Measurements from ENCODE around the gene MED13L. TPM values are rescaled to one million over a fixed set of nuclear protein-coding genes. Genes with fewer than 3 reads are reported as not detected.
A peak's percentile ranks its signal among the peaks of the same experiment; 100 is the strongest.

The MED13L gene
- polyA plus RNA-seq (ENCODE audit: insufficient read length in 3 of 3): 10 to 100 TPM; 69.5 to 83.0 (median 76.0) TPM

- DNase-seq (ENCODE audit: low read depth in 3 of 3, low spot score in 2 of 3): peak in 2 of 3 donors; percentile 62 to 69
Measured at GRCh38 chr12:116277467-116278278, at the start of gene MED13L. Gene MED13L, minus strand, starts transcription at chr12:116277693. Its CDS starts 562 bp downstream, at chr12:116277131.

- no peak for DNase-seq (ENCODE audit: low read depth in 3 of 3, low spot score in 2 of 3)
Measured at GRCh38 chr12:116325336-116325664, 47.8 kb upstream of the MED13L start.

- DNase-seq (ENCODE audit: low read depth in 3 of 3, low spot score in 2 of 3): no peak
Measured at GRCh38 chr12:116324654-116325335, 47.3 kb upstream of the MED13L start.

GRCh38 chr12:116323406-116324386 is 46.2 kb upstream of the MED13L start:
- no peak for DNase-seq (ENCODE audit: low read depth in 3 of 3, low spot score in 2 of 3)

- DNase-seq (ENCODE audit: low read depth in 3 of 3, low spot score in 2 of 3): no peak
Measured at GRCh38 chr12:116321913-116322312, 44.4 kb upstream of the MED13L start.

GRCh38 chr12:116320791-116321217 is 43.3 kb upstream of the MED13L start:
- DNase-seq (ENCODE audit: low read depth in 3 of 3, low spot score in 2 of 3): no peak

- no peak for DNase-seq (ENCODE audit: low read depth in 3 of 3, low spot score in 2 of 3)
Measured at GRCh38 chr12:116319898-116320621, 42.6 kb upstream of the MED13L start.

GRCh38 chr12:116319233-116319897 is 41.9 kb upstream of the MED13L start:
- DNase-seq (ENCODE audit: low read depth in 3 of 3, low spot score in 2 of 3): no peak

GRCh38 chr12:116318576-116319232 is 41.2 kb upstream of the MED13L start:
- DNase-seq (ENCODE audit: low read depth in 3 of 3, low spot score in 2 of 3): no peak

- DNase-seq (ENCODE audit: low read depth in 3 of 3, low spot score in 2 of 3): no peak
Measured at GRCh38 chr12:116317986-116318575, 40.6 kb upstream of the MED13L start.

- no peak for DNase-seq (ENCODE audit: low read depth in 3 of 3, low spot score in 2 of 3)
Measured at GRCh38 chr12:116317139-116317538, 39.6 kb upstream of the MED13L start.

GRCh38 chr12:116314477-116314876 is 37.0 kb upstream of the MED13L start:
- DNase-seq (ENCODE audit: low read depth in 3 of 3, low spot score in 2 of 3): no peak

GRCh38 chr12:116313194-116313927 is 35.9 kb upstream of the MED13L start:
- DNase-seq (ENCODE audit: low read depth in 3 of 3, low spot score in 2 of 3): no peak

- no peak for DNase-seq (ENCODE audit: low read depth in 3 of 3, low spot score in 2 of 3)
Measured at GRCh38 chr12:116310082-116310481, 32.6 kb upstream of the MED13L start.

GRCh38 chr12:116309343-116309742 is 31.9 kb upstream of the MED13L start:
- no peak for DNase-seq (ENCODE audit: low read depth in 3 of 3, low spot score in 2 of 3)

- no peak for DNase-seq (ENCODE audit: low read depth in 3 of 3, low spot score in 2 of 3)
Measured at GRCh38 chr12:116308647-116309046, 31.2 kb upstream of the MED13L start.

- DNase-seq (ENCODE audit: low read depth in 3 of 3, low spot score in 2 of 3): no peak
Measured at GRCh38 chr12:116306968-116307367, 29.5 kb upstream of the MED13L start.

- DNase-seq (ENCODE audit: low read depth in 3 of 3, low spot score in 2 of 3): no peak
Measured at GRCh38 chr12:116306506-116306905, 29.0 kb upstream of the MED13L start.
